Adrenal gland (tissue), 12 donors: ENCODE results near the gene MT1X. TPM values are rescaled to one million over a fixed set of nuclear protein-coding genes. Genes with fewer than 3 reads are reported as not detected.

ENCODE experiments used
- DNase-seq, 7 donors: peaks; one replicate each; pipeline ENCODE4 v3.0.0-alpha.2; 2019 to 2020
- H3K27ac ChIP-seq, 5 donors: fragments of 200-600 bp; sonication (generic) in 4 of 5; 1 replicate in 3 of 5; 2 replicates in 2 of 5; pipeline versions ENCODE4 v1.5.1 to v1.8.0; 2016 to 2020; ENCODE audit warnings: mild to moderate bottlenecking in 1 of 5
- H3K27me3 ChIP-seq: fragments of 200-600 bp; 2 replicates; pipeline ENCODE4 v1.8.0; 2021
- H3K36me3 ChIP-seq, 2 donors: fragments of 200-600 bp; replicated peaks in 1 of 2; 1 replicate in 1 of 2; 2 replicates in 1 of 2; pipeline versions ENCODE4 v1.5.1 to v1.8.0; 2018 to 2022
- H3K4me1 ChIP-seq, 2 donors: fragments of 200-600 bp; replicated peaks in 1 of 2; 1 replicate in 1 of 2; 2 replicates in 1 of 2; pipeline versions ENCODE4 v1.5.1 to v1.8.0; 2018 to 2021
- H3K4me3 ChIP-seq, 4 donors: fragments of 200-600 bp; sonication (generic) in 3 of 4; one replicate each; pipeline ENCODE4 v1.5.1; 2016 to 2018
- H3K9me3 ChIP-seq, 3 donors: fragments of 200-600 bp; sonication (generic) in 1 of 3; replicated peaks in 1 of 3; 1 replicate in 2 of 3; 2 replicates in 1 of 3; pipeline versions ENCODE4 v1.5.1 to v1.8.0; 2016 to 2021
- CTCF ChIP-seq, 6 experiments: fragments of 450-650 bp in 4 of 6; fragments of 200-600 bp in 2 of 6; sonication (generic) in 1 of 6; IDR thresholded peaks; 1 replicate in 5 of 6; 2 replicates in 1 of 6; pipeline versions ENCODE4 v1.5.1 to v1.8.0; 2016 to 2021; ENCODE audit warnings: antibody characterized with exemption in 6 of 6, mild to moderate bottlenecking in 2 of 6, moderate library complexity in 1 of 6
- POLR2A ChIP-seq, 2 donors: fragments of 450-650 bp; IDR thresholded peaks; one replicate each; pipeline ENCODE4 v1.6.1; 2017; ENCODE audit warnings: antibody characterized with exemption in 2 of 2, mild to moderate bottlenecking in 2 of 2, moderate library complexity in 1 of 2
- WGBS, 4 donors: extraction: QIAGEN DNeasy Blood & Tissue Kit in 2 of 4; methylation state at CpG; one replicate each; pipeline versions ENCODE4 v1.1.5 to v1.1.7; 2013 to 2017; 5-methylcytosine and 5-hydroxymethylcytosine counted together
- intact Hi-C, 2 donors: fragments of 100-400 bp; cut with DNase I; formaldehyde crosslinking; loops; one replicate each; pipeline versions ENCODE4 v1.14.1 to v1.15.0; 2022 to 2023
- polyA plus RNA-seq, 3 donors: library from polyadenylated mRNA; stranded (reverse); fragments of 200-250 nt in 2 of 3; fragments of 350-450 nt in 1 of 3; fragmentation: Illumina TruSeq in 1 of 3; extraction: RNeasy Lipid Tissue Mini Kit (QIAGEN cat#74804) in 1 of 3; gene quantifications; one replicate each; pipeline ENCODE4 v1.2.3, GENCODE V29; 2013 to 2014
- total RNA-seq, 9 donors: library from RNA; depleted of rRNA in 4 of 9; stranded (reverse); fragments of >200 nt in 4 of 9; fragments of 120-200 nt in 1 of 9; fragmentation: NEBNext Ultra II Directional in 1 of 9; extraction: Animal tissue kit (Norgen Biotek cat#: 25700) in 1 of 9; gene quantifications; one replicate each; pipeline versions ENCODE4 v1.1.0 to v1.2.4, GENCODE V29; 2013 to 2023
- donor health status: healthy with polysubstance abuse.
- donor health status: Bipolar disorder and iron deficiency.
- donor health status: DM: yes; HTN: yes; CAD: no.
- donor health status: DM: no; HTN: no; CAD: no.
- donor health status: DM: no; HTN: no; CAD: no.
- donor health status: DM: yes; HTN: yes; CAD: no.

MT1X gene
- total and polyA plus RNA-seq, 12 donors, result 29.4 to 438 (median 99.1) TPM

GRCh38 chr16:56643080-56643778, 39.0 kb upstream of the MT1X start:
- Histone ChIP-seq H3K27ac (no peak overlapping the region), H3K9me3 (no peaks in the 10 kb centered on the region), H3K27me3 (no peaks in the 10 kb centered on the region), H3K36me3 (no peaks in the 10 kb centered on the region), H3K4me1 (peaks cover 0 to 11% of the 10 kb centered on the region in 2 donors), H3K4me3 (peak overlapping the region in 1 of 4 donors; percentile 40)
- TF ChIP-seq CTCF (IDR thresholded peaks at IDR 0.05) (peak in 2 of 6 experiments; percentile 10 to 20), POLR2A (IDR thresholded peaks at IDR 0.05) (no peak)
- 38 to 53% (median 45%) methylated on average over 12 to 42 of the region's 42 CpGs for WGBS, 4 donors
- intact Hi-C loops, result no loop called here
- peak in 5 of 7 donors; percentile 31 to 57 (median 50) for DNase-seq

- no peak for DNase-seq
- Histone ChIP-seq H3K4me3 (no peak overlapping the region), H3K27me3 (no peaks in the 10 kb centered on the region), H3K36me3 (no peaks in the 10 kb centered on the region), H3K4me1 (peaks cover 0 to 8% of the 10 kb centered on the region in 2 donors), H3K9me3 (no peaks in the 10 kb centered on the region), H3K27ac (no peak overlapping the region)
- 61 to 76% (median 68%) methylated on average over 4 to 5 of the region's 5 CpGs for WGBS, 4 donors
- no peak for TF ChIP-seq CTCF (IDR thresholded peaks at IDR 0.05)
- intact Hi-C loops, result no loop called here
Observed at GRCh38 chr16:56643833-56644232, 38.4 kb upstream of the MT1X start.

GRCh38 chr16:56645311-56645710, 37.0 kb upstream of the MT1X start:
- no peaks in the 10 kb centered on the region for H3K36me3 ChIP-seq
- WGBS, 4 donors, result 83 to 95% (median 93%) methylated on average over 1 of the region's 1 CpG
- H3K4me3 ChIP-seq, result no peak overlapping the region
- no peak for TF ChIP-seq CTCF (IDR thresholded peaks at IDR 0.05)
- TF ChIP-seq POLR2A (IDR thresholded peaks at IDR 0.05), result no peak
- H3K27me3 ChIP-seq, result no peaks in the 10 kb centered on the region
- H3K9me3 ChIP-seq, result no peaks in the 10 kb centered on the region
- intact Hi-C loops, result no loop called here
- peaks cover 0 to 7% of the 10 kb centered on the region in 2 donors for H3K4me1 ChIP-seq
- DNase-seq, result no peak
- H3K27ac ChIP-seq, result no peak overlapping the region

- 0 to 2% (median 0%) methylated on average over 1 of the region's 1 CpG for WGBS, 4 donors
- intact Hi-C loops, result no loop called here
- no peak for TF ChIP-seq POLR2A (IDR thresholded peaks at IDR 0.05)
- TF ChIP-seq CTCF (IDR thresholded peaks at IDR 0.05), result no peak
- Histone ChIP-seq H3K27ac (no peak overlapping the region), H3K4me3 (no peak overlapping the region), H3K4me1 (peaks cover 0 to 7% of the 10 kb centered on the region in 2 donors), H3K36me3 (no peaks in the 10 kb centered on the region), H3K27me3 (no peaks in the 10 kb centered on the region), H3K9me3 (no peaks in the 10 kb centered on the region)
- DNase-seq, result no peak
Observed at GRCh38 chr16:56645838-56646237, 36.4 kb upstream of the MT1X start.
